Endothelial cell of umbilical vein (primary cell): Measurements from ENCODE around the gene ZNF423.

Source experiments
- CTCF ChIP-seq, 2 donors: IDR thresholded peaks; 1 replicate in 1 of 2; 2 replicates in 1 of 2; pipeline ENCODE4 v1.5.1; 2011; ENCODE audit warnings: low read length in 2 of 2, mild to moderate bottlenecking in 2 of 2, moderate library complexity in 2 of 2, control low read depth in 1 of 2, inconsistent platforms in 1 of 2, low read depth in 1 of 2; ENCODE audit not compliant: insufficient read depth in 1 of 2; ENCODE audit errors: extremely low read depth in 1 of 2
- EZH2 ChIP-seq: IDR thresholded peaks from 2 replicates; pipeline ENCODE4 v1.6.1; 2012; ENCODE audit warnings: borderline replicate concordance, low read depth, mild to moderate bottlenecking, moderate library complexity, low read length, inconsistent platforms; ENCODE audit not compliant: severe bottlenecking
- MYC ChIP-seq: IDR thresholded peaks from one replicate; pipeline ENCODE4 v1.6.1; 2011; ENCODE audit warnings: mild to moderate bottlenecking, low read depth, low read length
- POLR2A ChIP-seq: IDR thresholded peaks from 2 replicates; pipeline ENCODE4 v1.6.1; 2012; ENCODE audit warnings: low read depth, mild to moderate bottlenecking, control low read depth, low read length
- POLR2AphosphoS5 ChIP-seq: IDR thresholded peaks from 2 replicates; pipeline ENCODE4 v1.6.1; 2012; ENCODE audit warnings: low read depth, mild to moderate bottlenecking, control low read depth, low read length, moderate library complexity; ENCODE audit not compliant: insufficient read depth

DNA sequence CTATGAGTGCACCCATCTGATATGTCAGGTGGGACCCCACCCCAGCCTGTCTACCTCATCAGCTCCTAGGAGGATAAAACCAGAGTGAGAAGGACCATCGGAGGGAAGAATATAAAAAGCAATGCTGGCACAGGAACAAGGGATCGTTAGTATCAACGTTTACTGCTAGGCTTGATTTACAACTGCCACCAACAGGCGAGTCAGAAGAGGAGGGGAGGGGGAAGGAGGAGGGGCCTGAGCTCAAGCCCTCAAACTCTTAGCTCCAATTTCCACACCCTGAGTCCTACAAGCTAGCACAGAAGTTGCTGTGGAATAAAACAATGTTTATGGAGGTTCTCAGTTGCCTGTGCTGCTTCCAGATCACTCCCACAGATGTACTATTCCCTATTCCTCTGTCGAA lies 247.8 kb downstream of the ZNF423 start:
- no peak for TF ChIP-seq POLR2A
- no peak for TF ChIP-seq CTCF (IDR thresholded peaks at IDR 0.05; ENCODE audit: extremely low read depth in 1 of 2, insufficient read depth in 1 of 2, low read depth in 1 of 2, low read length in 2 of 2)
- no peak for TF ChIP-seq POLR2AphosphoS5
- TF ChIP-seq EZH2, result no peak
- no peak for TF ChIP-seq MYC
